ENCODE measurements around the gene ZNF740. TPM values are rescaled to one million over a fixed set of nuclear protein-coding genes. Genes with fewer than 3 reads are reported as not detected.

Gene ZNF740
- total RNA-seq (100 to 1,000 TPM in 2 of 5 experiments, 10 to 100 TPM in 3; 37.2 to 135 (median 49.5) TPM), polyA plus RNA-seq (1 to 10 TPM; 3.6 to 3.8 TPM), total RNA-seq (55.6 reads per million, percentile 73 among the genes with 10 or more reads in this experiment)

- H3K36me3 ChIP-seq (ENCODE audit: control insufficient read depth in 2 of 3, insufficient read depth in 3 of 3, low read length in 3 of 3): peaks cover 11 to 35% (median 15%) of the 10 kb centered on the region in 3 experiments
- H3K4me1 Mint-ChIP-seq: peaks cover 44 to 57% (median 52%) of the 10 kb centered on the region in 7 donors
- DNase-seq (peak; percentile 86 to 98 (median 97)), ATAC-seq (peak; percentile 98)
- H3K36me3 Mint-ChIP-seq: peaks cover 7 to 32% (median 22%) of the 10 kb centered on the region in 5 donors
- ChIA-PET CTCF (interaction anchor here (0.6 to 3.6 kb wide), 12 partner anchors 10 to 331 kb away, joined by 3 to 26 read pairs (median 4); partner anchors contain the start of gene MYG1), POLR2A (interaction anchor here (0.7 to 12.2 kb wide), 24 partner anchors 11 to 570 kb away, joined by 3 to 217 read pairs (median 6); partner anchors contain the start of genes ESPL1, ITGB7, MYG1 and PFDN5)
- peak within 1 kb of the TSS; percentile 89 for H3K4me3 ChIP-seq (ENCODE audit: low read length)
- peak within 1 kb of the TSS; percentile 84 to 98 (median 92) for H3K4me3 Mint-ChIP-seq
- H3K4me1 ChIP-seq (ENCODE audit: control insufficient read depth in 2 of 2, insufficient read depth in 2 of 2, low read length in 2 of 2): peaks cover 30 to 46% of the 10 kb centered on the region in 2 donors
- intact Hi-C loops (cut with micrococcal nuclease): loop anchor here (1.0 to 5.0 kb wide), 23 partner anchors 10 to 321 kb away; partner anchors contain the start of genes AAAS (in 2 of the 2), EIF4B (in 2 of the 2), ESPL1 (in 2 of the 2) and MYG1 (in 2 of the 2)
- H3K27me3 Mint-ChIP-seq: no peaks in the 10 kb centered on the region
- no peaks in the 10 kb centered on the region for H3K27me3 ChIP-seq (ENCODE audit: control insufficient read depth in 2 of 2, insufficient read depth in 2 of 2, low read length in 2 of 2)
- peak within 1 kb of the TSS; percentile 93 to 98 (median 97) for H3K27ac Mint-ChIP-seq
- H3K27ac ChIP-seq (ENCODE audit: low read depth, low read length): peak within 1 kb of the TSS; percentile 92
- H3K9me3 ChIP-seq (ENCODE audit: control insufficient read depth in 2 of 3, low read length in 3 of 3): no peaks in the 10 kb centered on the region
- peaks cover 0 to 3% (median 0%) of the 10 kb centered on the region in 11 donors for H3K9me3 Mint-ChIP-seq
Measured at GRCh38 chr12:53180220-53180930, at the start of gene ZNF740, which contains the start of gene CSAD. Gene ZNF740 (plus strand): TSS chr12:53180722. CDS start chr12:53181984, 1,262 bp downstream. Gene CSAD (minus strand): TSS chr12:53180925. CDS start chr12:53173470, 7,455 bp downstream.

DNA sequence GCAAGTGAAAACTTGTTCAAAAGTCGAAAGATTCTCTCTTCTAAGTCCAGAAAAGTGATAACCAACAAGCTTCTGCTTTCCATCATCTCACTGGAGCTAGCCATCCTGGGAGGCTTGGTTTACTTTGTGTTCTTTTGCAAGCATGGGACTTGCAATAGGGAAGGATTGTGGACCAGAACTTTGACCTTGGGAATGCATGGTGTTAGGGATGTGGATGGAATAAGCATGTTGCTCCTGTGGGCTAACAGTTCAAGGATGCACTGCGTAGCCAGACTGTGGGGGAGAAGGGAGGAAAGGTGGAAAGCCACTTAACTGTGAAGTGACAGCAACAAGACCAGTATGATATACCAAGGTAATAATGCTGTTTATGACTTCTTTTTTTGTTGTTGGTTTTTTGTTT is 48.7 kb upstream of the ZNF740 start:
- POLR2A ChIA-PET: no interaction called here
- peaks cover 0 to 23% (median 8%) of the 10 kb centered on the region in 5 donors for H3K27me3 Mint-ChIP-seq
- ATAC-seq (no peak), DNase-seq (no peak)
- no peak overlapping the region for H3K27ac ChIP-seq (ENCODE audit: low read depth, low read length)
- H3K4me1 Mint-ChIP-seq: peaks cover 0 to 8% (median 0%) of the 10 kb centered on the region in 7 donors
- H3K4me3 ChIP-seq (ENCODE audit: low read length): no peak overlapping the region
- H3K36me3 ChIP-seq (ENCODE audit: control insufficient read depth in 2 of 3, insufficient read depth in 3 of 3, low read length in 3 of 3): no peaks in the 10 kb centered on the region
- CTCF ChIA-PET: no interaction called here
- intact Hi-C loops (cut with micrococcal nuclease): no loop called here
- peaks cover 0 to 9% (median 0%) of the 10 kb centered on the region in 11 donors for H3K9me3 Mint-ChIP-seq
- no peaks in the 10 kb centered on the region for H3K27me3 ChIP-seq (ENCODE audit: control insufficient read depth in 2 of 2, insufficient read depth in 2 of 2, low read length in 2 of 2)
- no peak overlapping the region for H3K27ac Mint-ChIP-seq
- H3K9me3 ChIP-seq (ENCODE audit: control insufficient read depth in 2 of 3, low read length in 3 of 3): no peaks in the 10 kb centered on the region
- no peaks in the 10 kb centered on the region for H3K36me3 Mint-ChIP-seq
- H3K4me1 ChIP-seq (ENCODE audit: control insufficient read depth in 2 of 2, insufficient read depth in 2 of 2, low read length in 2 of 2): no peaks in the 10 kb centered on the region
- no peak overlapping the region for H3K4me3 Mint-ChIP-seq

DNA sequence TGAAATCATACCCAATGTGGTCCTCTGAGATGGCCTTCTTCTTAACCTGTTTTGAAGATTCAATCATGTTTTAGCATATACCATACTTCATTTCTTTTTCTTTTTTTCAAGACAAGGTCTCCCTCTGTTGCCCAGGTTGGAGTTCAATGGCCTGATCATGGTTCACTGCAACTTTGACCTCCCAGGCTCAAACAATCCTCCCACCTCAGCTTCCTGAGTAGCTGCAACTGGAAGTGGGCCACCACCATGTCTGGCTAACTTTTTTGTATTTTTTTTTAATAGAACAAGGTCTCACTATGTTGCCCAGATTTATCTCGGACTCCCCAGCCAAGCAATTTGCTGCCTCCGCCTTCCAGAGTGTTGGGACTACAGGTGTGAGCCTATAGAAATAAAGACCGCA is 46.8 kb upstream of the ZNF740 start:
- DNase-seq (no peak), ATAC-seq (no peak)
- H3K27me3 Mint-ChIP-seq: peaks cover 8 to 18% (median 12%) of the 10 kb centered on the region in 5 donors
- Histone ChIP-seq H3K9me3 (ENCODE audit: control insufficient read depth in 2 of 3, low read length in 3 of 3) (no peaks in the 10 kb centered on the region), H3K4me3 (ENCODE audit: low read length) (no peak overlapping the region), H3K36me3 (ENCODE audit: control insufficient read depth in 2 of 3, insufficient read depth in 3 of 3, low read length in 3 of 3) (no peaks in the 10 kb centered on the region), H3K4me1 (ENCODE audit: control insufficient read depth in 2 of 2, insufficient read depth in 2 of 2, low read length in 2 of 2) (no peaks in the 10 kb centered on the region), H3K27ac (ENCODE audit: low read depth, low read length) (no peak overlapping the region), H3K27me3 (ENCODE audit: control insufficient read depth in 2 of 2, insufficient read depth in 2 of 2, low read length in 2 of 2) (no peaks in the 10 kb centered on the region)
- peaks cover 0 to 8% (median under 1%) of the 10 kb centered on the region in 5 donors for H3K36me3 Mint-ChIP-seq
- H3K27ac Mint-ChIP-seq: no peak overlapping the region
- H3K9me3 Mint-ChIP-seq: peaks cover 0 to 21% (median 7%) of the 10 kb centered on the region in 11 donors
- CTCF ChIA-PET: no interaction called here
- intact Hi-C loops (cut with micrococcal nuclease): no loop called here
- H3K4me3 Mint-ChIP-seq: no peak overlapping the region
- POLR2A ChIA-PET: no interaction called here
- H3K4me1 Mint-ChIP-seq: peaks cover 0 to 4% (median 0%) of the 10 kb centered on the region in 7 donors

DNA sequence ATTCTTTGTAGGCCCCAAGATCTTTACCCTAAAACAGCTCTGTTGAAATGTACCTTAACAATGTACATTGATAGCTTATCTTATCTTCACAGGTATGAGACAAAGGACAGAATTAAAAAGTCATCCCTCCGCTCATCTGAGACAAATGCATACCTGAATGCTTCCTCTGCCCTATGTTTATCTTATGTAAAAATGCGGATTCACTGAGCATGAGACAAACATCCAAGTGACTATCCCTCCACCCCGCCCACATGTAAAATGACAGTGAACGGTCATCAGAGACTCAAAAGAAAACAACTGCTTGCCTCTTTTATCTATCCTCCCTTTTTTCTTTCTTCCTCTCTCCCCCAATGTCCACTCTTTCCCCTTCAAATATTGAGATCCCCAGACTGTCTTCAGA is 37.2 kb upstream of the ZNF740 start:
- no peaks in the 10 kb centered on the region for H3K9me3 ChIP-seq (ENCODE audit: control insufficient read depth in 2 of 3, low read length in 3 of 3)
- Mint-ChIP-seq H3K27me3 (peaks cover 0 to 15% (median 5%) of the 10 kb centered on the region in 5 donors), H3K9me3 (peaks cover 0 to 10% (median 1%) of the 10 kb centered on the region in 11 donors), H3K4me3 (no peak overlapping the region), H3K36me3 (peaks cover 0 to 4% (median 3%) of the 10 kb centered on the region in 5 donors), H3K4me1 (no peaks in the 10 kb centered on the region), H3K27ac (no peak overlapping the region)
- H3K4me1 ChIP-seq (ENCODE audit: control insufficient read depth in 2 of 2, insufficient read depth in 2 of 2, low read length in 2 of 2): no peaks in the 10 kb centered on the region
- no peaks in the 10 kb centered on the region for H3K27me3 ChIP-seq (ENCODE audit: control insufficient read depth in 2 of 2, insufficient read depth in 2 of 2, low read length in 2 of 2)
- no peak overlapping the region for H3K4me3 ChIP-seq (ENCODE audit: low read length)
- H3K27ac ChIP-seq (ENCODE audit: low read depth, low read length): no peak overlapping the region
- ChIA-PET CTCF (interaction anchor here (0.6 kb wide), 1 partner anchor 14 kb away, joined by 3 read pairs; no protein-coding TSS in a partner anchor), POLR2A (no interaction called here)
- no peaks in the 10 kb centered on the region for H3K36me3 ChIP-seq (ENCODE audit: control insufficient read depth in 2 of 3, insufficient read depth in 3 of 3, low read length in 3 of 3)
- no peak for DNase-seq
- no peak for ATAC-seq
- intact Hi-C loops (cut with micrococcal nuclease): no loop called here

DNA sequence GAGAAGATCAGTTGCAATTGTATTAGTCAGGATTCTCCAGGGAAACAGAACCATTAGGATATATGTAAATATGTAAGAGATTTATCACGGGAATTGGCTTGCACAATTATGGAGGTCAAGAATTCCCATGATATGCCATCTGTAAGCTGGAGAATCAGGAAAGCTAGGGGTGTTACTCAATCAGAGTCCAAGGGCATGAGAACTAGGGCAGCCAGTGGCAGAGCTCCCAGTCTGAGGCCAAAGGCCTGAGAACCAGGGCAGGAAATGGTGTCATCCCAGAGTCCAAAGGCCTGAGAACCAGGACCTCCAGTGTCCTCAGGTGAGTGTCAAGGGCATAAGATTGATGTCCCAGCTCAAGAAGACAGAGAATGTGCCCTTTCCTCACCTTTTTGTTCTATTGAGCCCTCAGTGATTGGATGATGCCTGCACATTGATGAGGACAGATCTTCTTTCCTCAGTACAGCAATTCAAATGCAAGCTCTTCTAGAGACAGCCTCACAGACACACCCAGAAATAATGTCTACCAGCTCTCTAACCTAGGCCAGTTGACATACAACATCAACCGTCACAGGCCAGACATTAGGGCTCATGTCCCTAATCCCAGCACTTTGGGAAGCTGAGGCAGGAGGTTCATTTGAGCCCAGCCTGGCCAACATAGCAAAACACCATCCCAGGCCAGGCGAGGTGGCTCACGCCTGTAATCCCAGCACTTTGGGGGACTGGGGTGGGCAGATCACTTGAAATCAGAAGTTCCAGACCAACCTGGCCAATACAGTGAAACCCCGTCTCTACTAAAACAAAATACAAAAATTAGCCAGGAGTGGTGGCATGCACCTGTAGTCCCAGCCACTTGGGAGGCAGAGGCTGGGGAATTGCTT is 34.9 kb upstream of the ZNF740 start:
- CTCF ChIA-PET: interaction anchor here (0.7 kb wide), 1 partner anchor 82 kb away, joined by 3 read pairs; no protein-coding TSS in a partner anchor
- H3K36me3 Mint-ChIP-seq: no peaks in the 10 kb centered on the region
- ATAC-seq (no peak), DNase-seq (no peak)
- no peaks in the 10 kb centered on the region for H3K4me1 ChIP-seq (ENCODE audit: control insufficient read depth in 2 of 2, insufficient read depth in 2 of 2, low read length in 2 of 2)
- no peak overlapping the region for H3K4me3 Mint-ChIP-seq
- no peak overlapping the region for H3K4me3 ChIP-seq (ENCODE audit: low read length)
- POLR2A ChIA-PET: interaction anchor here (0.6 kb wide), 1 partner anchor 663 kb away, joined by 3 read pairs; no protein-coding TSS in a partner anchor
- H3K27ac ChIP-seq (ENCODE audit: low read depth, low read length): no peak overlapping the region
- H3K27ac Mint-ChIP-seq: no peak overlapping the region
- peaks cover 0 to 15% (median 0%) of the 10 kb centered on the region in 5 donors for H3K27me3 Mint-ChIP-seq
- H3K9me3 ChIP-seq (ENCODE audit: control insufficient read depth in 2 of 3, low read length in 3 of 3): no peaks in the 10 kb centered on the region
- peaks cover 0 to 1% (median 0%) of the 10 kb centered on the region in 11 donors for H3K9me3 Mint-ChIP-seq
- H3K27me3 ChIP-seq (ENCODE audit: control insufficient read depth in 2 of 2, insufficient read depth in 2 of 2, low read length in 2 of 2): no peaks in the 10 kb centered on the region
- no peaks in the 10 kb centered on the region for H3K36me3 ChIP-seq (ENCODE audit: control insufficient read depth in 2 of 3, insufficient read depth in 3 of 3, low read length in 3 of 3)
- no peaks in the 10 kb centered on the region for H3K4me1 Mint-ChIP-seq
- intact Hi-C loops (cut with micrococcal nuclease): no loop called here

DNA sequence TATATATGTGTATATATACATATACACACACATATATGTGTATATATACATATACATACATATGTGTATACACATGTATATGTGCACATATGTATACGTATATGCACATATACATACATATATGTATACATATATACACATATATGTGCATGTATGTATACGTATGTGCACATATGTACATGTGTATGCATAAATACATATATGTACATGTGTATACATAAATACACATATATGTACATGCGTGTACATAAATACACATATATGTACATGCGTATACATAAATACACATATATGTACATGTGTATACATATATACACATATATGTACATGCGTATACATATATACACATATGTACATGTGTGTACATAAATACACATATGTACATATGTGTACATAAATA is 33.3 kb upstream of the ZNF740 start:
- intact Hi-C loops (cut with micrococcal nuclease): no loop called here

More for the DNA sequence above, 33.3 kb upstream of the ZNF740 start:
- CTCF ChIA-PET: interaction anchor here (0.6 kb wide), 1 partner anchor 18 kb away, joined by 4 read pairs; no protein-coding TSS in a partner anchor
- no peak overlapping the region for H3K27ac ChIP-seq (ENCODE audit: low read depth, low read length)
- no peaks in the 10 kb centered on the region for H3K9me3 ChIP-seq (ENCODE audit: control insufficient read depth in 2 of 3, low read length in 3 of 3)
- POLR2A ChIA-PET: no interaction called here
- no peak for DNase-seq
- Mint-ChIP-seq H3K27ac (no peak overlapping the region), H3K27me3 (peaks cover 0 to 18% (median 0%) of the 10 kb centered on the region in 5 donors), H3K9me3 (peaks cover 0 to 1% (median 0%) of the 10 kb centered on the region in 11 donors), H3K4me3 (no peak overlapping the region), H3K4me1 (no peaks in the 10 kb centered on the region), H3K36me3 (no peaks in the 10 kb centered on the region)
- ATAC-seq: no peak
- H3K4me3 ChIP-seq (ENCODE audit: low read length): no peak overlapping the region
- H3K36me3 ChIP-seq (ENCODE audit: control insufficient read depth in 2 of 3, insufficient read depth in 3 of 3, low read length in 3 of 3): no peaks in the 10 kb centered on the region
- no peaks in the 10 kb centered on the region for H3K27me3 ChIP-seq (ENCODE audit: control insufficient read depth in 2 of 2, insufficient read depth in 2 of 2, low read length in 2 of 2)
- H3K4me1 ChIP-seq (ENCODE audit: control insufficient read depth in 2 of 2, insufficient read depth in 2 of 2, low read length in 2 of 2): no peaks in the 10 kb centered on the region
